IPS DF 6.9 (cell line): Measurements from ENCODE around the gene SMAGP.
"Not testable (repeated sequence)": the region's sequence is repeated elsewhere in the genome, so short reads cannot be mapped to it uniquely, and the experiment has no call there.

Experiments used
- DNase-seq: peaks from one replicate; pipeline ENCODE4 v3.0.0-alpha.2; 2013; ENCODE audit warnings: low read depth, low spot score
- H3K27ac ChIP-seq: one replicate; pipeline ENCODE4 v1.5.1; 2013; ENCODE audit warnings: low read length, control low read depth
- H3K27me3 ChIP-seq: 2 replicates; pipeline ENCODE4 v1.6.1; 2013; ENCODE audit warnings: mild to moderate bottlenecking, low read length; ENCODE audit not compliant: control insufficient read depth, insufficient read depth
- H3K36me3 ChIP-seq: 2 replicates; pipeline ENCODE4 v1.6.1; 2013; ENCODE audit warnings: low read length; ENCODE audit not compliant: control insufficient read depth, insufficient read depth
- H3K4me1 ChIP-seq: 2 replicates; pipeline ENCODE4 v1.6.1; 2013; ENCODE audit warnings: low read length; ENCODE audit not compliant: control insufficient read depth, insufficient read depth
- H3K4me3 ChIP-seq: 2 replicates; pipeline ENCODE4 v1.5.1; 2013; ENCODE audit warnings: mild to moderate bottlenecking, low read length
- H3K9me3 ChIP-seq: 2 replicates; pipeline ENCODE4 v1.6.1; 2013; ENCODE audit warnings: low read length, inconsistent platforms; ENCODE audit not compliant: control insufficient read depth, insufficient read depth
- WGBS: extraction: QIAGEN DNeasy Blood & Tissue Kit; methylation state at CpG from one replicate; pipeline ENCODE4 v1.1.7; 2013; ENCODE audit warnings: mixed read lengths, missing lambda C conversion rate; ENCODE audit not compliant: insufficient read length, insufficient coverage; 5-methylcytosine and 5-hydroxymethylcytosine counted together

SMAGP gene

GRCh38 chr12:51293696-51294095 lies 23.5 kb upstream of the SMAGP start:
- Histone ChIP-seq H3K9me3 (no peaks in the 10 kb centered on the region), H3K4me3 (no peak overlapping the region), H3K36me3 (no peaks in the 10 kb centered on the region), H3K27me3 (no peaks in the 10 kb centered on the region), H3K4me1 (peaks cover 1% of the 10 kb centered on the region), H3K27ac (no peak overlapping the region)
- DNase-seq, result no peak

GRCh38 chr12:51291603-51292513 lies 21.6 kb upstream of the SMAGP start:
- not testable (repeated sequence) for H3K27ac ChIP-seq, H3K27me3 ChIP-seq, H3K9me3 ChIP-seq, H3K36me3 ChIP-seq, DNase-seq, H3K4me1 ChIP-seq, H3K4me3 ChIP-seq
- WGBS, result no CpG with 5 or more reads among the region's 9 CpGs

GRCh38 chr12:51285843-51286242 lies 15.6 kb upstream of the SMAGP start:
- no peaks in the 10 kb centered on the region for H3K36me3 ChIP-seq
- DNase-seq, result no peak
- no peak overlapping the region for H3K27ac ChIP-seq
- no peaks in the 10 kb centered on the region for H3K4me1 ChIP-seq
- no CpG with 5 or more reads among the region's 1 CpG for WGBS
- H3K4me3 ChIP-seq, result no peak overlapping the region
- no peaks in the 10 kb centered on the region for H3K27me3 ChIP-seq
- H3K9me3 ChIP-seq, result no peaks in the 10 kb centered on the region

- Histone ChIP-seq H3K27me3 (no peaks in the 10 kb centered on the region), H3K36me3 (no peaks in the 10 kb centered on the region), H3K4me1 (no peaks in the 10 kb centered on the region), H3K9me3 (no peaks in the 10 kb centered on the region), H3K4me3 (no peak overlapping the region), H3K27ac (no peak overlapping the region)
- DNase-seq, result no peak
- no CpG with 5 or more reads among the region's 4 CpGs for WGBS
Measured at GRCh38 chr12:51281202-51281924, 11.1 kb upstream of the SMAGP start.

- H3K27ac ChIP-seq, result no peak overlapping the region
- H3K4me3 ChIP-seq, result no peak overlapping the region
- no peaks in the 10 kb centered on the region for H3K36me3 ChIP-seq
- H3K27me3 ChIP-seq, result peaks cover 6% of the 10 kb centered on the region; the same call in 1 of the 2 replicates
- WGBS, result no CpG with 5 or more reads among the region's 1 CpG
- H3K4me1 ChIP-seq, result no peaks in the 10 kb centered on the region
- DNase-seq, result no peak
- no peaks in the 10 kb centered on the region for H3K9me3 ChIP-seq
Measured at GRCh38 chr12:51275088-51275487, 4.9 kb upstream of the SMAGP start.

GRCh38 chr12:51272810-51273209 lies 2.6 kb upstream of the SMAGP start:
- H3K4me3 ChIP-seq, H3K9me3 ChIP-seq, H3K4me1 ChIP-seq, H3K36me3 ChIP-seq, DNase-seq, H3K27me3 ChIP-seq, H3K27ac ChIP-seq: not testable (repeated sequence)
- no CpG with 5 or more reads among the region's 7 CpGs for WGBS

GRCh38 chr12:51270951-51271518 lies 820 bp upstream of the SMAGP start:
- H3K9me3 ChIP-seq, result no peaks in the 10 kb centered on the region
- H3K4me1 ChIP-seq, result peaks cover 2% of the 10 kb centered on the region; the same call in 1 of the 2 replicates
- no peaks in the 10 kb centered on the region for H3K36me3 ChIP-seq
- H3K27me3 ChIP-seq, result peaks cover 6% of the 10 kb centered on the region; the same call in 1 of the 2 replicates
- H3K27ac ChIP-seq, result no peak overlapping the region
- no CpG with 5 or more reads among the region's 9 CpGs for WGBS
- no peak for DNase-seq
- peak overlapping the region; percentile 51; the same call in 1 of the 2 replicates for H3K4me3 ChIP-seq

GRCh38 chr12:51269174-51270066 lies 795 bp downstream of the SMAGP start:
- no peaks in the 10 kb centered on the region for H3K36me3 ChIP-seq
- peaks cover 2% of the 10 kb centered on the region; the same call in 1 of the 2 replicates for H3K4me1 ChIP-seq
- no peak overlapping the region for H3K27ac ChIP-seq
- peaks cover 6% of the 10 kb centered on the region; the same call in 1 of the 2 replicates for H3K27me3 ChIP-seq
- no peak for DNase-seq
- peak overlapping the region; percentile 51; the same call in 1 of the 2 replicates for H3K4me3 ChIP-seq
- no CpG with 5 or more reads among the region's 59 CpGs for WGBS
- H3K9me3 ChIP-seq, result no peaks in the 10 kb centered on the region

- no peak for DNase-seq
- Histone ChIP-seq H3K4me3 (no peak overlapping the region), H3K4me1 (peaks cover 2% of the 10 kb centered on the region; the same call in 1 of the 2 replicates), H3K9me3 (no peaks in the 10 kb centered on the region), H3K27me3 (no peaks in the 10 kb centered on the region), H3K36me3 (no peaks in the 10 kb centered on the region), H3K27ac (no peak overlapping the region)
Measured at GRCh38 chr12:51265024-51265423, 5.2 kb downstream of the SMAGP start.

- WGBS, result no CpG with 5 or more reads among the region's 5 CpGs
- Histone ChIP-seq H3K36me3 (no peaks in the 10 kb centered on the region), H3K27me3 (no peaks in the 10 kb centered on the region), H3K4me3 (no peak overlapping the region), H3K27ac (no peak overlapping the region), H3K9me3 (no peaks in the 10 kb centered on the region), H3K4me1 (peaks cover under 1% of the 10 kb centered on the region; the same call in 1 of the 2 replicates)
- no peak for DNase-seq
Measured at GRCh38 chr12:51264297-51264696, 5.9 kb downstream of the SMAGP start.
